ENCODE data around the gene TMEM107.
"Not testable (repeated sequence)": the region's sequence is repeated elsewhere in the genome, so short reads cannot be mapped to it uniquely, and the experiment has no call there.

TMEM107 gene

GRCh38 chr17:8176197-8176940, at the start of gene TMEM107:
Gene TMEM107, minus strand, starts transcription at chr17:8176380. Its CDS starts 94 bp downstream, at chr17:8176286.
- DNase-seq (ENCODE audit: low read depth): peak; percentile 87

DNA sequence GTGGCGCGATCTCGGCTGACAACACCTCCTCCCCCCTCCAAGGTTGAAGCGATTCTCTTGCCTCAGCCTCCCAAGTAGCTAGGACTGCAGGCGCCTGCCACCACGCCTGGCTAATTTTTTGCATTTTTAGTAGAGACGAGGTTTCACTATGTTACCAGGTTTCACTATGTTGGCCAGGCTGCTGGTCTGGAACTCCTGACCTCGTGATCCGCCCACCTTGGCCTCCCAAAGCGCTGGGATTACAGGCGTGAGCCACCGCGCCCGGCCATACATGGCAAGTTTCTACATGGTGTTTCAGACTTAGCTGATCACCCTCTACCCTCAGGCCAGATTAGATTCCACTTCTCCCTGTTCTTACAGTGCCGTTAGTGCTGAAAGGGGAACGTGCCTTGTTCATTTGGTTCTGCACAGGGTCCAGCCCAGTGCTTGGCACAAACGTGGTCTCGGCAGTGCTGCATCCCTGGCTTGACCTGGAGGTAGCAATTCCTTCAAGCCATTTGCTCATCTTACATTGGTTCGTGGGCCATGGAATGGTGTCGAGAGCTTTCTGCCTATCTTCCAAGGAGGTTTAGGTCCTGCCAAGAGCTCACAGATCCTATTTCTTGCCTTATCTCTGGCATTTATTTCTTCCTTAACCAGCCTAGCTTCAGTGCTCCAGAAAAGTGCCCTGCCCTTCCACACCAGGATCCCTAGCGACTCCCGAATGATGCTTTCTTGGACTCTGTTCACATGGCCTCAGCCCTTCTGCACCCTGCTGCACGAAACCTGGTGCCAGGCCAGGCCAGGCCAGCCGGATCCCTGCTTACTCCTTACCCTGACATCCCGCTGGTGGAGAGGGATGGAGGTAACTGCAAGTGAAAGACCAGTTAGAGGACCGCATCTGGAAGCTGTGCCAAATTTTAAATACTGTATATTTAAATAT, 49.0 kb upstream of the TMEM107 start:
- no peak for DNase-seq (ENCODE audit: low read depth)

GRCh38 chr17:8223356-8224126, 47.4 kb upstream of the TMEM107 start:
- DNase-seq (ENCODE audit: low read depth): peak; percentile 67

DNA sequence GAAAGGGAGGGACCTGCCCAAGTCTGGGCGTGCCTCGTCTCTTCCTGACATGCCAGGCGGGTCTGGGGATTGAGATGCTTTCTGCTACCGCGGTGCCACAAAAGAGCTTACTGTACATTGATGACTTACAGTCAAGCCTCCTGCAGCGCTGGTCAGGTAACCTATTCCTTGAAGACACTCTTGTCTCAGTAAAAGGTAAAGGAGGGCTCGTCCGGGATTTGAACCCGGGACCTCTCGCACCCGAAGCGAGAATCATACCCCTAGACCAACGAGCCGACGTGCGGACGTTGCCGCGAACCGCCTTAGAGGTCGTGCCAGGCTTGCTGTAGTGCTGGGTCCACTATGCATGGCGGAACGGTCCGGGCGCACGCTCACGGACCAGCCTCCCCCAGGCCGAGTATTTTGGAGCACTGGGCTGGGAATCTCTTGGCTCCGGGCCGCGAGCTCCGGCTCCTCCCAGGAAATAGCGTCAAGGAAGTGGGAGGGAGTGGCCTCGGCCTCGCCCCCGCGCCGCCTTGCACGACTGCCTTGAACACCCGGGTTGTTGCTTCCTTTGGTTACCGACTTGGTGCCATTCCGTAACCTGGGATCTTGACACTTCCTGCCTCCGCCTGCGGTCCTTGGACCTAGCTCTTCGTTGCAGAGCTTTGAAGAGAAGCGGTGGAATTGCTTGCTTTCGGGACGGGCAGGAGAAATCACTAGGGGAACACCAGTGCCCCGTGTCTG, 46.6 kb upstream of the TMEM107 start:
- DNase-seq (ENCODE audit: low read depth): peak; percentile 97

DNA sequence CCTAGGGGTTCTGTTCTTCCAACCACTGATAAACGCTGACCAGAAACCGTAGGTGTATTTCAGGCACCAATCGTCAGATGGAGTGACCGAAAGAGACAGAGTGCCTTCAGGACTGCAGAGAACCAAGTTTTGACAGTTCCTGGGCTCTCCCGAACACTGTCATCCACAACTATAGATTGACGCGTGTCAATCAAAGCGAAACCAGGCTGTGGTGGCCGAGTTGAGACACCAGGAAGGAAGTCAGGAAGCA, 46.1 kb upstream of the TMEM107 start:
- no peak for DNase-seq (ENCODE audit: low read depth)

DNA sequence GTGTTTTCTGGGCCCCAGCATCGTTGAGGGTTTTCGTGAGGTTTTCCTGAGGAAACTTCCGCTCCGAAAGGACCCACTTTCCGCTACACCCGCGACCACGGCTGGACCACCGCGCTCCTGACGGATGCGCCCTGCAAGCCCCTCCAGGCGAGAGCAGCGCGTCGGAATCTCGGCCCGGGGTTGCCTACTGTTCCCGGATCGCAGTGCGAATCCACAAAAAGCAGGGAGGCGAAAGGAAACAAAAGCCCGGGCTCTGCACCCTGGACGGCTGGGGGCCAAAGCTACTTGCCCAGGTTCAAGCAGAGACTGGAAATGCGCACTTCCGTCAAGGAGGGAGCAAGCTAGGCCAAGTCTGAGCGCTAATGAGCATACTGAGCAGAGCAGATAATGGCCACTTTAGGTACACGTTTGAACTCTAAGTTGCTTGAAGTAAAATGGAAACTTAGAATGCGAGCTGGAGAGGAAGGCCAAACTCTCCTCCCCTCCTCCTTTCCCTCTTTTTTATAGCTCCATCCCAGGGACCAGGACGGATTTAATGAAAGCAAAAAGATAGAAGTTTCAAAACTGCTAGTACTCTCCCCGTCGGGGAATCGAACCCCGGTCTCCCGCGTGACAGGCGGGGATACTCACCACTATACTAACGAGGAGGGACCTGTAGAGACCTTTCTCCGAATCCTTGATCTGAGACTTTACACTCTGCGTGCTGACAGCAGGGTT, 45.6 kb upstream of the TMEM107 start:
- peak; percentile 93 for DNase-seq (ENCODE audit: low read depth)

GRCh38 chr17:8220783-8221662, 44.8 kb upstream of the TMEM107 start:
- DNase-seq (ENCODE audit: low read depth): peak; percentile 94

DNA sequence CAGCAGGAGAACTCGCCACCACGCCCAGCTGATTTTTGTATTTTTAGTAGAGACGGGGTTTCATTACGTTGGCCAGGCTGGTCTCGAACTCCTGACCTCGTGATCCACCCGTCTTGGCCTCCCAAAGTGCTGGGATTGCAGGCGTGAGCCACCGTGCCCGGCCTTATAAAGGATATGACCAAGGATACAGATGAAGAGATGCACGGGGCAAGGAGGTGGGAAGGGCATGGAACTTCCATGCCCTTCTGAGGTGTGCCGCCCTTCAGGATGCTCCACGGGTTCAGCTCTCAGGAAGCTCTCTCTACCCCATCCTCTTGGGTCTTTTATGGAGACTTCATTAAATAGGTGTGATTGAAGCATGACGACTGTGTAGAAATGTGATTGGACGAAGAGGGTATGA, 37.8 kb upstream of the TMEM107 start:
- not testable (repeated sequence) for DNase-seq (ENCODE audit: low read depth)

- DNase-seq (ENCODE audit: low read depth): peak; percentile 44
These were observed 36.4 kb upstream of the TMEM107 start for GRCh38 chr17:8212312-8213180.

GRCh38 chr17:8210761-8211458, 34.7 kb upstream of the TMEM107 start:
- DNase-seq (ENCODE audit: low read depth): no peak

GRCh38 chr17:8209907-8210760, 34.0 kb upstream of the TMEM107 start, which contains the start of gene AURKB:
Gene AURKB, minus strand, starts transcription at chr17:8210575. Its CDS starts 351 bp downstream, at chr17:8210224.
- DNase-seq (ENCODE audit: low read depth): peak; percentile 98

DNA sequence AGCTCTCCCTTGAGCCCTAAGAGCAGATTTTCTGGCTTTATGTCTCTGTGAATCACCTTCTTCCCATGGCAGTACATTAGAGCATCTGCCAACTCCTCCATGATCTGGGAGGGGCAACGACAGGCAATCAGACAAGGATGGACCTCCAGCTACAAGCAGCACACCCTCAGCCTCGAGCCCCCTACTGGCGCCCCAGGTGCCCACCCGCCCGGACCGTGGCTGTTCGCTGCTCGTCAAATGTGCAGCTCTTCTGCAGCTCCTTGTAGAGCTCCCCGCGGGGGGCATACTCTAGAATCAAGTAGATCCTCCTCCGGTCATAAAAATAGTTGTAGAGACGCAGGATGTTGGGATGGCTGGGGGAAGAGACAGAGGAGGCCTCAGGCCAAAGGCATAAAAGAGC, 30.4 kb upstream of the TMEM107 start:
- no peak for DNase-seq (ENCODE audit: low read depth)

DNA sequence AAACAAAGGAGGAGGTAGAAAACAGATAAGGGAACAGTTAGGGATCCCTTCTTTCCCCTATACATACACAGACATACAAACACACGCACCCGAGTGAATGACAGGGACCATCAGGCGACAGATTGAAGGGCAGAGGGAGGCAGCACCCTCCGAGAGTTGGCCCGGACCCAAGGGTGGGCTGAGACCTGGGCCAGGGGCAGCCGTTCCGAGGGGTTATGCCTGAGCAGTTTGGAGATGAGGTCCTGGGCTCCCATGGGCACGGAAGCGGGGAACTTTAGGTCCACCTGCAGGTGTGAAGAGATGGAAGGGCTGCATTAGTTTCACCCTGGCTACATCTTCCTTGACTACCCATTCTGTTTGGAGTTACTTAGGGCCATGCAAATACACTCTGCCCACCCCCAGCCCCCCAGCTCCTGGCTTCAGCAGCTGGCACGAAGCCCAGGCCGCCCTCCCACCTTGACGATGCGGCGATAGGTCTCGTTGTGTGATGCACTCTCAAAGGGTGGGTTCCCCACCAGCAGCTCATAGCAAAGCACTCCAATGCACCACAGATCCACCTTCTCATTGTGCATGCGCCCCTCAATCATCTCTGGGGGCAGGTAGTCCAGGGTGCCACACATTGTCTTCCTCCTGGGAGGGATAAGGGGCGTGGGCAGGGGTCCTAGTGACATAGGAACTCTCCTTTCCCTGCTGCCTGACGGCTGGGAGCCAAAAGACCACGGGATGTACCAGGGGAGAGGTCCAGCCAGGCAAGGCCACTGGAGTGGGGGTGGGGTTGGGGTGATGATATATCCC, 28.8 kb upstream of the TMEM107 start:
- DNase-seq (ENCODE audit: low read depth): no peak

DNA sequence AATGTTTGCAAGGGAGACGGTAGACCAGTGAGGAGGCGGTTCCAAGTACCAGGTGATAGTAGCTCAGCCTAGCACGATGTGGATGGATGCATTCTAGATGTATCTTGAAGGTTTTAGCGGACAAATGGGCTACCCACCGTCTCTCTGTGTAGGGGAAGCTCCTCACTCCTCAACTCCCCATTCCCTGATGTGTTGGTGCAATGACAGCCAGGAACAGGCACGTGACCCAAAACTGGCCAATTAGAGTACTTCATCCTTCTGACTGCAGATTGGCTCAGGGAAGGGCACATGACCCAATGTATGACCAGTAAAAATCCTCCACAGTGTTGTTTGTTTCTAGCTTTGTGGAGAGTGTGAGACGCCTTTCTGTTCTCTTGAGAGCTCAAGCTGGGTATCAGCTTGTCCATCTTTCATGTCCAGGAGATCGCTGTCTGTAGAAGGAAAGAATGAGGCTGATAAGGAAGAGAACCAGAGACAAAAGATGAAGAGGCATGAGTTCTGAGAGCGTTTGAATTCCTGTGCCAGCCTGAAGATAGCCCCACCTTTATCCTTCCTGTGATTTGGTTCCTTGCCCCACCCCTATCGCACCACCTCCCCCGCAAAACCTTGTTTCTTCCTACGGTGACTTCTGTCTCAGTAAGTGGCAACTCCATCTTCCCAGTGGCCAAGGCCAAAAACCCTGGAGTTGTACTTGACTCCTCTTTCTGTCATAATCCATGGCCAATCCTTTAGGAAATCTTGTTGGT, 16.1 kb upstream of the TMEM107 start:
- DNase-seq (ENCODE audit: low read depth): peak; percentile 91

DNA sequence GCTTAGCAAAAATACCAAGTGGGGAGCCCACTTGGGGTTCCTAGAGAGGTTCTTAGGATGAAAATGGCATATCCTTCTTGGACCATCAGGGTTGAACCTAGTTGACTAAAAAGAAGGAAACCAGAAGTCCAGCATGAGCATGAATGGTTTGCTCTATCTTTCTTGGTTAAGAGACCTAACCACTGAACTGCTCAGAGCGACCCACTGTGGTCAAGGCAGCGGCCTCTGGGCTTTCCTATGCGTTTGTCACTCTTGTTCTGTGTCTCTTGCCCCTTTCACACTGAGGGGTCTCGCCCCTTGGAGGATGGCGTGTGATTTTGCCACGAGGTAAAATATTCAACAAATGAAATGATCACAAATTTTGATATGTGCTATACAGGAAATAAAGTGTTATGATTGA, 14.3 kb upstream of the TMEM107 start:
- DNase-seq (ENCODE audit: low read depth): no peak

Data from EH (cell line).